Measurements from ENCODE around the gene GNAO1.

GNAO1 gene

DNA sequence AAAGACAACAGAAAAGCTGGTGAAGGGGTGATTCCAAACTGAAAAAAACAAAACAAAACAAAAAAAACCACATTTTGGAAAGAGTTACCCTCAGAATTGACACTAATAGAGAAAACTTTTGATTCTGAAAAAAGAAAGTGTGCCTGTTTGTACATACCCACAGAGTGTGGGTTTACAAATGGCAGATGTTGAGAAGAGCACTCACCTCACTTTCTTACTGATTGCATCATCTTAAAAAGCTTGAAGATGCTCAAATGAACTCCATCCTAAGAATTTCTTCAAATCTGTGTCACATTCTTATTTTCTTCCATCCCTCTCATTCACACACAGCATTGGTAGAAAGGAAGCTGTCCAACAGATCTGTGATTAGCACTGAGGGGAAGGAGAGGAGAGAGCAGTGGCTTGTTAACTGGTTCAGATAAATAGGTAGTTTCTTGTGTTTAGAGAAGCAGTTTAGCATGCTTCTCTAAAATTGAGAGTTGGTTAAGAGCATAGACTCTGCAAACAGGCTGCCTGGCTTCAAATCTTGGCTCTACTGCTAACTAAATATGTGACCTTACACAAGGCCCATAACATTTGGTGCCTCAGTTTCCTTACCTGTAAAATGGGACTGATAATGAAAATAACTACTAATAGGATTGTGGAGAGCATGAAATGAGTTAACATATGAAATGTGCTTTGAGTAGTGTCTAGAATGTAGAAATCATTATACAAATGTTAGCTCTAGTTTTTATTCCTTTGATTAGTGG, 6.9 kb downstream of the GNAO1 start:
- DNase-seq (ENCODE audit: low spot score): no peak

DNA sequence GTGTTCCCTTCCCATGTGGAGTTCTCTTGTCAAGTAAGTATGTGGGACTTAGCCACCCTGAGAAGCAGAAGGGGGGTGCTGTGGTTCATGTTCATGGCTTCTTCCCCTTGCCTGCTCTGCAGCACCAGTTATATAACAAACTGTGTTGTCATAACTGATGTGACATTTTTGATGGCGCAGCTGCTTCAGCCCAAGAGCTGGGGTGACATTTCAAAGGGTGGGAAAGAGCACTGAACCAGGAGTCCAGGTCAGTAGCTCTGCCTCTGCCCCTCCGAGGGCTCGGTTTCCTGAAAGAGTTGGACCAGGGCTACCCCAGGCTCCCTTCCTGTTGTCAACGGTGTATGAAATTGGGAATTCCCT, 7.4 kb downstream of the GNAO1 start:
- DNase-seq (ENCODE audit: low spot score): no peak

DNA sequence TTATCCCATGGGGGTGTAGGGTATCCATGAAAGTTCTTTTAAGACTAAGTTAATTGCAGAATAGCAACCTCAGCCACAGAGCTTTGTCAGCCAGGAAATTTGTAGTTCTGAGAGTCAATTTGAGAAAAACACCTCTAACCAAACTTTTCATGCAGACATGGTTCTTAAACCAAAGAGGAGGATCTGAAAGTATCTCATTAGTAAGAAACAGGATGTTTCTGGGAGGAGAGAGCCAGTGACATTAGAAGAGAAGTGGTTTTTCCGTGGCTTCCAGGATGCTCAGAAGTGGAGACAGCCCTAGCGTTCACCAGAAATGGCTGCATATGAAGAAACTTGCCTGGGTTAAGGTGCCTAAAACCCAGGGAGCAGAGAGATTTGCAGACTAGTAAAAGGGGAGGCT, 7.9 kb downstream of the GNAO1 start:
- DNase-seq (ENCODE audit: low spot score): no peak

DNA sequence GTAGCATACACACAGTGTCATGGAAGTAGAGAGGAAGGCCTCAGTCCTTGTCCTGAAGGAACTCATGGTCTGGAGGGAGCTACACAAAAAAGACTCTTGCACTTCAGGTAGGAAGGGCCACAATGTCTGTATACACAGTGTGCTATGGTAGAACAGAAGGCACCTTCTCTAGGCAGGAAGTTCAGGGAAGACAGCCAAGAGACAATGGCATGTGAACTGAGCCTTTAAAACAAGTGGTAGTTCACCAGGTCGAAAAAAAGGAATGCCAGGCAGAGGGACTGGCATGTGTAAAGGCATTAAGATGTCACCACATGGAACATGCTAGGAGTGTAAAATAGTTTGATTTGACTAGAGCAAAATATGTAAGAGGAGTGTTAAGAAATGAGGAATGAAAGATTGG, 9.7 kb downstream of the GNAO1 start:
- no peak for DNase-seq (ENCODE audit: low spot score)

DNA sequence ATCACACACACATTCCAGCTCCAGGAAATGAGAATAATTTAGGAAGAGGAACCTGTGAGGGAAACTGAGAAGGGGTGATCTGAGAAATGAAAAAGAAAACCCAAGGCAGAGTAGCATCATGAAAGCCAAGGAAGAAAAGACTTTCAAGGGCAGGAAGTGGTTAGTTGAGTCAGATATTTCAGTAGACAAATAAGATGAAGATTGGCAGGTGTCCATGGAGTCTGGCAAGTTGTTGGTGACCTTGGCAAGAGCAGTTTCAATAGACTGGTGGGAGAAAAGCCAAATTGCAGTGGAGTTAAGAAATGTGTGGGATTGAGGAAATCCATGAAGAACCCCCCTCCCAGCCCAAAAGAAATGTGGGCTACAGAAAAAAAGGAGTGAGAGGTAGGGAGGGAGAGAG, 10.7 kb downstream of the GNAO1 start:
- DNase-seq (ENCODE audit: low spot score): no peak

DNA sequence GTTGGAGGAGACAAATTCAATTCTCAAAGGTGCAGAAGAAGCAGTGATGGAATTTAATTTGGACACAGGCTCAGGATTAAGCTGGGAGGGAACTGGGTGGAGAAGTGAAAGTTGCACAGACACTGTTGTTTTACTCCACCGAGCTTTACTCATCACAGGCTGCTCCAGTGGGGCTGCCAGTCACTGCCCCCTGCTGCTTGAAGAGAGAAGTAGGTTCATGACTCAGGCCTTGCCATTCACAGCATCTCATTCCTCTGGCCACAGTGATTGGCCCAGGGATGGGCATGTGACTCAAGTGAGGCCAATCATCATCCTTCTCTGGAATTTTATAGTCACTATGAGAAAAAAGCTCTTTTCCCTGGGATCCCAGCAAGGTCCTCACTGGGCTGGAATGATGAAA, 11.8 kb downstream of the GNAO1 start:
- no peak for DNase-seq (ENCODE audit: low spot score)

DNA sequence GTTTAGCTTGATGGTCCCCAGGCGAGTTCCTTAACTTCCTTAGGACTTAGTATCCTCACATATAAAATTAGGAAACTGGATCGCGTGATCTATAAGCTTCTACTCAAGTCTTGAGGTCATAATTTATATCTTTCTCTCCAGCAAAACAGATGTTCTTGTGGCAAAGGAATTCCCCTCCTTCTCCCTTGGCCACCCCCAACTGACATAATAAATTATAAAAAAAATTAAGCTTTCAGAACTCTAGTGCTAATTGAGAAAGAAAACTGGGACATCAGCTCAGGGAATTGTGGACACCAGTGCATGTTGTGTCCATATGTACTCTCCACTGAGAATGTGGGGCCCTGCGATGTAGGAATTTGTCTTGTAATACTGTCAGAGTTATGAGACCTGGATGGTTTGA, 13.5 kb downstream of the GNAO1 start:
- DNase-seq (ENCODE audit: low spot score): no peak

DNA sequence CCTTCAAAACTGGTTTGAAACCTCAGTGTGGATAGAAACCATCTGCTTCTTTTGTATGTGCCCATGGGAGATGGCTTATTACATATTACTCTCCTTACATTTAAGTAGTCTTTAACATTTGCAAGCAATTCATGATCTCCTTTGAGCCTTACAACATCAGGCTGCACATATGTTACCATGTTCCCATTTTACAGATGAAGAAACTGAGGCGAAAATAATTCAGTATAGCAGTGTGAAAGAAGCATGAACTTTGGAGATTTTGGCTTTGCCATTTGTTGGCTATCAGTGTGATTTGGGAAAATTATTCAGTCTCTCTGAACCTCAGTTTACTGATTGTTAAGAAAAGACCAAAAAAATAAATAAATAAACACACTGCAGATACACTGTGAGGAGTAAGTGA, 15.7 kb downstream of the GNAO1 start:
- DNase-seq (ENCODE audit: low spot score): no peak

DNA sequence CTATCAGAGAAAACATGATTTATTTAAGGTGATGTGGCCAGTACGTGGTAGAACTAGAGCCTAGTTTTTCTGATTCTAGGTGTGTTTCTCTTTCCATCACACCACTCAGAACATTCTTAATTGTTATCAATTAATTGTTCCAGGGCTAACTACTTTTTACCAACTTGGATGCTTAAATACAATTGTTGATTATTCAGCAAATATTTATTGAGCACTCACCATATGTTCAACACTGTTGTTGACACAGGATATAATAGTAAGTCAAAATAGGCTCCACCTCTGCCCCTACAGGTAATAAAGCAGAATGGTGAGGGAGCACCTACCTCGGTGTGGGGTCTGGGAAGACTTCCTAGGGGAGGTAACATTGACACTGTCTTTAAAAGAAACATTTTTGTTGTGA, 16.1 kb downstream of the GNAO1 start:
- DNase-seq (ENCODE audit: low spot score): no peak

DNA sequence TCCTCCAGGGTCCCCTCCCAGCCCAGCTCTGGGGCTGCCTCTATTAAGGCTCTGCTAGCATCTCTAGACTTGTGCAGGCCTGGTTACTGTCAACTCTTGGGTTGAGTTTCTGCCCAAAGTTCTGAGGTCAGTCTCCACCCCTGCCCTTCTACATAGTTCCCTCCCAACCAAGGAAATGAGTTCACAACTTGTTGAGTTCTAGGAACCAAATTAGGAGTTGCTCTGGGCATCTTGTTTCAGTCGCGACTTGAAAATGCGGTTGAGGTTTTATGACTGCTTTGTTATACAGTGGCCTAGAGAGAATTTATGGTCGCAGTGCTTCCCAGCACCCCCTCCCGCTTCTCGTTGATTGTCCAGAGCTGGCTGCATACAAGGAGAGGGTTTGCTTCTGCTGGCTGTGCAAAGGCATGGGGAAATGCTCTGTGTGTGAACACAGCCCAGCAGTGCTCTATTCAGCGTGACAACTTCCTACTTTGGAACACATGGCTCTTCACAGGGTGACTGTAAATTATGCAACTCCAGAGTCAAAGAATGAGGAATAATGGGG, 20.2 kb downstream of the GNAO1 start:
- DNase-seq (ENCODE audit: low spot score): no peak

DNA sequence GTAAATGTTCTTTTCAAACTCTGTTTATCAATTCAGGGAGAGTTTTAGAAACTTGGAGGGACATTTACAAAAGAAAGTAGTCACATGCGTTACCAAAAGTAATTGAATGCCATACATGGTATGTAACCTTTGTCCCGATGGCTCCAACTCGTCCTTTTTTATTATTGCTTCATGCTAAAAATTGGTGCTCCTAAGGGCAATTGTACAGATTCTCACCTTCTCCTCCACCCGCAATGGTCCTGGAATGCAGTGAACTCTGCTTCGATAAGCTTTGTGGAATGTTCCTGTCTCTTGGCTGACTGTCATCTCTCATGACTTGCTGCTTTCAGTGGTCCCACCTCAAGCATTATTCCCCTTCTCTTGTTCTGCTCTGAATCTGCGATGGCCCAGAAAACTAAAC, 20.9 kb downstream of the GNAO1 start:
- DNase-seq (ENCODE audit: low spot score): no peak

DNA sequence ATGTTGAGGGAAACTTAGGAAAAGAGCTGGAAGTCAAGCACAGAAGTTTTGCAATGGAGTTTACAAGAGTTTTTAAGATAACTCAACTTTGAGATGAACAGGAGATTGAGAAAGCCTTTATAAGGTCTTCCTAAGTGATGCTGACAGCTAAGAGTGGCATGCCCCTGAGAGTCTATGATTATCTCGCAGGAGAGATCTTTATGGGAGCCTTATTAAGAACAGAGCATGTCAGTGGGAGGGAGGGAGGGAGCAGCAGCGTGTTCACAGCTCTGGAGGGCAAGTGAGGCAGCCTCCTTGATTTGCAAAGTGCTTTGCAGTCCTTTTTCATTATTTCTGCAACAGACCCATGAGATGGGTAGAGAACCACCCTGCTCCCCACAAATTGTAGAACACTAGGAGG, 30.7 kb downstream of the GNAO1 start:
- DNase-seq (ENCODE audit: low spot score): no peak

DNA sequence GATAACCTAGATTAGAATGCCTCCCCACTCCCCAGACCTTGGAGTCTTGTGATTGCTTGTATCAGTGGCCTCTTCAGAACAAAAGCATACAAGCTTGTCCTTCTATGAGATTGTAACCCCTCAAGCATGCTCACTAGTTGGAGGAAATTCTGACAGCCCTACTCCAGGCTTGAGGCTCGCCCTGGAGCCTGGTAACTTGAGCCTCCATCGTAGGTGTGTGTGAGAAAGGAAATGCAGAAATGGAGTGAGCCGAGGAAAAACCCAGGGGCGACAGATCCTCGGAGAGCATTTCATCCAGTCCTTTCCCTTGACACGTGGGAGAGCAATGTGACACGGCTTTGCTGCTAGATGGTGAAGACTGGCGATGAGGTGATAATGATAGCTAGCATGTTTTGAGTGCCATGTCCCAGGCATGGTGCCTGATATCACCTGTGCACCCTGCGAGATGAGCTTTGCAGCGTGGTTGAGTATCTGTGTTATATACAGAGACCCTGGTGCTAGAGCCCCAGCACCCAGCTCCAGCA, 31.2 kb downstream of the GNAO1 start:
- DNase-seq (ENCODE audit: low spot score): no peak

DNA sequence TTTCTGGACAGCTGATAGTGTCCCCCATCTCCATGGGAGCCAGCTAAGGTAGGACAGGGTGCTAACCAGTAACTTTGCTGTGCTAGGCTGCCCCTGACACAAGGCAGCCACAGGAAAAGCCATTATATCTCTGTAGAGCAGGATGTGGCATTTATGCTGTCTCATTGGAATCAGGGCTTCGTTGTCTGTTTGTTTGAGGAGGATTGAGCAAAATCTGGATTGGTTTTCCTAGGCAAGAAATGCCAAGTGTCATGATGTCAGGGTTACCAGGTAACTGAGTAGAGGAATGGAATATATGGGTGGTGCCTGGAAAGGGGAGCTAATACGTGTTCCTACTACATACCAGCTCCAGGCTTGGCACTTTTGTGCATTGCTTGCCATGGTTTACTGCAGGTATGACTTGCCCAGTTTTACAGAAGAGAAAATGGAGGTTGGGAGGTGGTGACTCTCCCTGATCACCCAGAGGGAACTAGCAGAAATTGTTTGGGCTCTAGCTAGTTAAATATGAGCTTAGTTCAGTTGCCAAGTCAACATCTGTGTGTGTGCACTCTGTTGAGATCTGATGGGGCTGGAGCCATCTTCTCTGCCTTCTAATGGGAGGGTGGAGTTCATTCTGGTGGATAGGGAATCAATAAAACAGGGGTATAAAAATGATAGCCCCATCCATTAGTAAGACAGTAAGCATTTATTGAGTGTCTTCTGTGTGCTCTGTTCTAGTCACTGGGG, 33.9 kb downstream of the GNAO1 start:
- DNase-seq (ENCODE audit: low spot score): no peak

DNA sequence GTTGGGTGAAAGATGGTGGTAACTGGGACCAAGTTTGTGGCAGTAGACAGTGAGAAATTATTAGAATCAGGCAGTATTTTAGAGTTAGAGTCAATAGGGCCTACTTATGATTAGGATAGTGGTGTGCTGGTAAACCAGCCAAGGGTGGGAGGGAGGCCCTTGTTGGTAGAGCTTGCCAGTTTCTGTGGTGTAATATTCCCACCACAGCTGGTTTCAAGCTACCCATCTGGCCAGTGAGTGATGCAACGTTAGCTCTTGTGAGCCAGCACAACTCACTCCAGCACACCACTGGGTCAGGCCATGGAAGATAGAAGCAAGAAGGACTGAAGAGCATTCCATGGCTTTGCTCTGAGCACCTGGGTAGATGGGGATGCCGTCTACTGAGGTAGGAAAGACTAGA, 34.9 kb downstream of the GNAO1 start:
- DNase-seq (ENCODE audit: low spot score): no peak

DNA sequence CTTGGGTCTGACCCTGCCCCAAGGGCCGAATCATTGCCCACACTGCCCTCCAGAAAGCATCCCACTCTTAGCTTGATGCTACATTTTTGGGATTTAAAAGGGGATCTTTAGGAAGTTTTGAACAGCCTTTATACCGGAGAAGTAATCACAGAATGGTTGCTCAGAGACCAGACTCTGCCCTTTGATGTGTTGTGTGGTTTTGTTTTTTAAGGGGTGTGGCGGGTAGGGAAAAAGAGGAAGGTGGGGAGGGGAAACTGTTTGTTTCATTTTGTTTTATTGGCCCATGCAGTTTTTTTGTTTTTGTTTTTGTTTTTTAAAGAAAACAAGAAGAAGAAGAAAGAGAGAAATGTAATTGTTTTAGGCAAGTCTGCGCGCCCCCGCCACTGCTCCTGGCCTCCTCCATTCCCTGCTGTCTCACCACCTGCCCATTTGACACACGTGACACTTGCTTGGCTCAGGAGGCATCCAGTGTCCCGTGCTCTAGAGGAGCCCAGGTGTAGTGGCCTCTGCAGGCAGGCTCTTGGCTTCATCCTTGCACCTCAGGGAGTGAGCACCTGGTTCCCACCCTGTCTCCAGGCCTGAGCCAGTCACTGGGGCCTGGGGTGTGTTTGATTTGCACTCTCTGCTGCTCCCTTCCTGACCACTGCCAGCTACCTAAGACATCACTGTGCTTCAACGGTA, 35.7 kb downstream of the GNAO1 start:
- no peak for DNase-seq (ENCODE audit: low spot score)

DNA sequence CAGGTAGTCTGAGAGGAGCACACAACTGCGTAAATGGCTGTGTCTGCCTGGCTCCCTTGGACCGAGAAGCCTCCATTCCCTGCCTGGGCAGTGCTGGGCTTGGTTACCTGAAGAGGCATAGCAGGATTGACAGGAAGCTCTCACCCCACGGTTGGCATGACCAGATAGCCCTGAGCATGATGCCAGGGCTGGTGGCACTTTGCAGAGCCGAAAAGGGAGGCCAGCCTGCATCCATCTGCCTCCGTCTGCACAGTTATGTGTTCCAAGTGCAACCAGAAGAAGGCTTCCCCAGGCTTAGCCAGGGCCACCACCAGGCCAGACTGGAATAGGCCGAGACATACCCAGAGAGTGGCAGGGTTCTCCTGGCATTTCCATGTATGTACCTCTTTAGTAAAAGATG, 36.6 kb downstream of the GNAO1 start:
- DNase-seq (ENCODE audit: low spot score): no peak

DNA sequence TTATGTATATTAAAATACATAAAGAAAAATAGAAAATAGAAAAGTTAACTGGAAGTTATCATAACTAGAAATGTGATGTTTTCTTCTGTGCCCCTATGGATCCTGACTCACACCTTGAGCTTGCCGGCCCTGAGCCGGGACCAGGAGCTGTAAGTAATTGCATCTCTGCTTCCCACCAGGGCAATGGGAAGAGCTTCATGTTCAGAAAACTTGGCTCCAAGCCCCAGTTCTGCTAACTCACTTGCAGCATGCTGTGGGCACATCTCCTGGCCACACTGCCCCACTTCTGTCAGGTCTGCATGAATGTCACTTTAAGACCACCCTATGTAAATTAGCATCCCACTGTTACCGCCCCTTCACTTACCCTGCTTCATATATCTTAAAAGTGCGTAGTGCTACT, 37.2 kb downstream of the GNAO1 start:
- no peak for DNase-seq (ENCODE audit: low spot score)

DNA sequence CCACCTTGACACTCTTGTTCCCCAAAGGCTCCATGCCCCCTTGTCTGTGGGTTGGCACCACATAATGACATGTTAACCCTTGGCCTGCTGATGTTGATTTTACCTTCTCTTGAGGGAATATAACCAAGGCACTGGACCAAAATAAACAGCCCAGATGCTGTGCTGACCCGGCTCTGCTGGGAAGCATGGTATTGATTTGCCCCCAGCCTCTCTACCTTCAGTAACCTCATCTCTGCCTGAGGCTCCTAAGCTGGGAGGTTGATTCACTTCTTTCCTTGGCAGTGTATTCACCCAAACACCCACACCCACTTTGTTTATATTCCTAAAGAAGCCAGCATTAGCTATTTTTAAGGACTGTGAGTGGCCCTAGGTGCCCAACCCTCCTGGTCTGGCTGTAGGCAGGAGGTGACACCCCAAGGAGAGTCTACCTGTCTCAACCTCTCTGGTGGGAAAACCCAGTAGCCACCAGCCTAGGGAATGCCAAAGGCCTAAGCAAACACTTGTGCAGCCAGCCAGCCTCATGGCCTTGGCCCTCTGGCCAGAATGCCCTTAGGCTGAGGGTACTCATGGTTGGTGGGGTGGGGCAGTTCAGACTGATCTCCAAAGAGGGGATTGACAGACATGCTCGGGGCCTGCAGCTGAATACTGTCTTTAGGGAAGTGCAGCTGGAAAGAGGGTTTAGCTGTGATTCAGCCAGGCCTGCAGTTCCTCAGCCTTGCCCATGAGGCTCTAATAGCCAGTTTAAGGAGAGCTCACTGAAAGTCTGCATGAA, 42.7 kb downstream of the GNAO1 start:
- DNase-seq (ENCODE audit: low spot score): no peak

DNA sequence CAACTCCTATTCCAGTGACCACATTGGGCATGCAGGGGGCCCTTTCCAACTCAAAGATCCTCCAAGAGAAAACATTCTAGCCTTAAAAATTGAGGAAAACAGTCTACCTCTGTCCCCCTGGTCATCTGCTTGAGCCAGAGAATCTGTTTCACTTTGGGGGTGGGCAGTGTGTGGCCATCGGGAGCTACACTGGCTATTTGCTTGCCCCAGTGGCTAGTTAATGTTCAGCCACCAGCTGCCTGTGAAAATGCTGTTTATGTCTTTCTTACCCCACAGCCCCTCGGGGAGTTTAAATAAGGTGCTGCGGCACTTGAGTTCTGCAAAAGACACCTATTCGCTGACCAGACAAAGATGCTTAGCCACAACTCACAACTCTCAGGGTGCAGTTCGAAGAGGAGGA, 43.4 kb downstream of the GNAO1 start:
- no peak for DNase-seq (ENCODE audit: low spot score)

DNA sequence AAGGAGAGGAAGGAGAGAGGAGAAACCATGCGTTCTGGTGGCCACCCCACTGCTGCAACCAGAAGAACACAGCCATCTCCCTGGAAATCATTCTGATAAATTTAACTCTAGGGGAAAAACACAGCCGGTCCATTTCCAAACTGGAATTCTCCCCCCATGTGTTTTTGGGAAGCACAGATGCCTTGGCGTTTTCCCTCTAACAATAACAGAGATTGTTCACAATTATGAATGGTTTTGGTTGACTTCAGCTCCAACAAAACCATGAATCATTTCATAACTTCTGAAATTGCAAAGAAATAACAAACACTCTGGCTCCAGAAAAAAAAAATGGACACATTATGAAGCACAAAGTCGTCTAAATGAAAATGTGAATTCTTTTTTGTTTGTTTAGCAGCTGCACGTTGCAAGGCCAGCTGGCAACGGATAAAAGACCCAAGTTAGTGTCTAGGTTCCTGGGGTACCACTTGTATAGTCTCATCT, 46.2 kb downstream of the GNAO1 start:
- DNase-seq (ENCODE audit: low spot score): no peak

DNA sequence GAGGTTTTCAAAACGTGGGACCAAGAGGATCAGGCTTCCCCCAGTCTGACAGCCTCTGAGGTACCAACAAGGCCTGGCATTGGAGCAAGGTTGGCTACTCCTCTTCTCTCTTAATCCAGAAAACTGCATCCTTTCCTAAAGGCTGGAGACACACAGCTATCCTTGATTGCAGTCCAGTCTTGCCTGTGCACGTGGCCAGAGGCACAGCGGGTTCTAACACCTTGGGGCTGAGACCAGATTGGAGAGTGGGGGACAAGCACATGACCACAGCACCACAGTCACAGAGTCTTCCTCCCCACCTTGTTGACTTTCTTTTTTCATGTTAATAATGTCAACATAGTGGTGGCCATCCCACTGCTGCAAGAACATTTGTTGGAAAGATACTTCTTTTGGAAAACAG, 46.9 kb downstream of the GNAO1 start:
- DNase-seq (ENCODE audit: low spot score): no peak
